Measurements from ENCODE around the gene DDX51. TPM values are rescaled to one million over a fixed set of nuclear protein-coding genes. Genes with fewer than 3 reads are reported as not detected.

Gene DDX51
- polyA plus RNA-seq, 1 experiment: 8.2 TPM

- ChIA-PET CTCF (no interaction called here), POLR2A (no interaction called here)
- H3K4me3 ChIP-seq (ENCODE audit: low read depth, low read length): no peak overlapping the region
- H3K27me3 ChIP-seq (ENCODE audit: control insufficient read depth, insufficient read depth, low read length): no peaks in the 10 kb centered on the region
- H3K36me3 ChIP-seq (ENCODE audit: control insufficient read depth, insufficient read depth, low read length): peaks cover 19% of the 10 kb centered on the region
- no peak for DNase-seq (ENCODE audit: low read depth)
- TF ChIP-seq CTCF (IDR thresholded peaks at IDR 0.05; ENCODE audit: insufficient read depth, low read depth, low read length): no peak
Observed at GRCh38 chr12:132116709-132117557, 27.2 kb downstream of the DDX51 start.

GRCh38 chr12:132115500-132115899, 28.6 kb downstream of the DDX51 start:
- ChIA-PET CTCF (no interaction called here), POLR2A (no interaction called here)
- peaks cover 26% of the 10 kb centered on the region for H3K36me3 ChIP-seq (ENCODE audit: control insufficient read depth, insufficient read depth, low read length)
- DNase-seq (ENCODE audit: low read depth): no peak
- no peak for TF ChIP-seq CTCF (IDR thresholded peaks at IDR 0.05; ENCODE audit: insufficient read depth, low read depth, low read length)
- H3K4me3 ChIP-seq (ENCODE audit: low read depth, low read length): no peak overlapping the region
- H3K27me3 ChIP-seq (ENCODE audit: control insufficient read depth, insufficient read depth, low read length): no peaks in the 10 kb centered on the region

GRCh38 chr12:132114667-132115066, 29.5 kb downstream of the DDX51 start:
- DNase-seq (ENCODE audit: low read depth): no peak
- CTCF ChIA-PET: interaction anchor here (1.0 kb wide), 1 partner anchor 16 kb away, joined by 5 read pairs; no protein-coding TSS in a partner anchor
- peaks cover 26% of the 10 kb centered on the region for H3K36me3 ChIP-seq (ENCODE audit: control insufficient read depth, insufficient read depth, low read length)

GRCh38 chr12:132111654-132112304, 32.3 kb downstream of the DDX51 start:
- DNase-seq (ENCODE audit: low read depth): no peak
- no peak overlapping the region for H3K4me3 ChIP-seq (ENCODE audit: low read depth, low read length)
- H3K36me3 ChIP-seq (ENCODE audit: control insufficient read depth, insufficient read depth, low read length): peaks cover 27% of the 10 kb centered on the region
- CTCF ChIA-PET: interaction anchor here (0.9 kb wide), 1 partner anchor 9 kb away, joined by 3 read pairs; no protein-coding TSS in a partner anchor
- H3K27me3 ChIP-seq (ENCODE audit: control insufficient read depth, insufficient read depth, low read length): no peaks in the 10 kb centered on the region
- POLR2A ChIA-PET: no interaction called here
- no peak for TF ChIP-seq CTCF (IDR thresholded peaks at IDR 0.05; ENCODE audit: insufficient read depth, low read depth, low read length)

More at GRCh38 chr12:132114667-132115066, 29.5 kb downstream of the DDX51 start:
- H3K27me3 ChIP-seq (ENCODE audit: control insufficient read depth, insufficient read depth, low read length): no peaks in the 10 kb centered on the region
- TF ChIP-seq CTCF (IDR thresholded peaks at IDR 0.05; ENCODE audit: insufficient read depth, low read depth, low read length): no peak
- POLR2A ChIA-PET: no interaction called here
- H3K4me3 ChIP-seq (ENCODE audit: low read depth, low read length): no peak overlapping the region

- POLR2A ChIA-PET: no interaction called here
- Histone ChIP-seq H3K27me3 (ENCODE audit: control insufficient read depth, insufficient read depth, low read length) (no peaks in the 10 kb centered on the region), H3K36me3 (ENCODE audit: control insufficient read depth, insufficient read depth, low read length) (peaks cover 26% of the 10 kb centered on the region), H3K4me3 (ENCODE audit: low read depth, low read length) (no peak overlapping the region)
- TF ChIP-seq CTCF (IDR thresholded peaks at IDR 0.05; ENCODE audit: insufficient read depth, low read depth, low read length): no peak
- CTCF ChIA-PET: no interaction called here
- no peak for DNase-seq (ENCODE audit: low read depth)
Observed at GRCh38 chr12:132110677-132111076, 33.4 kb downstream of the DDX51 start.
